GM18868 (cell line): ENCODE results near the gene GALNT12.

Experiments
- ATAC-seq: cut with Tn5 transposase; IDR thresholded peaks from one replicate; pipeline ENCODE4 v1.9.1; 2021; ENCODE audit warnings: mild to moderate bottlenecking, moderate library complexity; ENCODE audit not compliant: unreplicated experiment

Gene GALNT12

DNA sequence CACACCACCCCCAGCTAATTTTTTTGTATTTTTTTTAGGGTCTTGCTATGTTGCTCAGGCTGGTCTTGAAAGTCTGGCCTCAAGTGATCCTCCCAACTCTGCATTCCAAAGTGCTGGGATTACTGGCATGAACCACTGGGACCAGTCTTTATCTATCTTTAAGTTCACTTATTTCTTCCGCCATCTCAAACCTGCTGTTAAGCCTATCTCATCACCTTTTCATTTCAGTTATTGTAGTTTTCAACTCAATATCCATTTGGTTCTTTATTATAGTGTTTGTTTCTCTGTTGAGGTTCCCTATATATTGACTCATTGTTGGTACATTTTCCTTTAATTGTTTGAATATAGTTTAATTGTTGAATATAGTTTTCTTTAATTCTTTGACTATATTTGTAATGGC is 48.1 kb downstream of the GALNT12 start:
- ATAC-seq: no peak

GRCh38 chr9:98856982-98857381 is 49.5 kb downstream of the GALNT12 start:
- ATAC-seq: no peak

- no peak for ATAC-seq
These were observed 52.5 kb downstream of the GALNT12 start for GRCh38 chr9:98859941-98860340.

DNA sequence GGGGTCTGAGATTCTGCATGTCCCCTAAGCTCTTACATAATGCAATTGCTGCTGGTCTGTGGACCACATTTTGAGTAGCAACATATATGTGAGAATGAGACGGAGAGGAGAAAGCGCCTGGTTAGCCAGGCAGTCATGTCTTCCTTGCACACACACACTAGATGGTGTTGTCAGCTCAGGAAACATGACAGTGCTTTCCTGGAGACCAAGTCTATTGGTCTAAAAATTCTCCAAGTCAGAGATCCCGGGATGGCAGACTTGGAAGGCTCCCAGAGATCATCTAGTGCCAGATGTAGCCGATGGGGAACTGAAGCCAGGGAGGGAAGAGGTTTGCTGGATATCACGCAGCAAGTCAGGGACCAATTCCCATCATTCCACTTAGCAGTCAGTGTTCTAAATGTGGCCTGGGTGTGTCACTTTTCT is 53.4 kb downstream of the GALNT12 start:
- ATAC-seq: no peak

- ATAC-seq: no peak
These were observed 54.5 kb downstream of the GALNT12 start for GRCh38 chr9:98861781-98862504.

DNA sequence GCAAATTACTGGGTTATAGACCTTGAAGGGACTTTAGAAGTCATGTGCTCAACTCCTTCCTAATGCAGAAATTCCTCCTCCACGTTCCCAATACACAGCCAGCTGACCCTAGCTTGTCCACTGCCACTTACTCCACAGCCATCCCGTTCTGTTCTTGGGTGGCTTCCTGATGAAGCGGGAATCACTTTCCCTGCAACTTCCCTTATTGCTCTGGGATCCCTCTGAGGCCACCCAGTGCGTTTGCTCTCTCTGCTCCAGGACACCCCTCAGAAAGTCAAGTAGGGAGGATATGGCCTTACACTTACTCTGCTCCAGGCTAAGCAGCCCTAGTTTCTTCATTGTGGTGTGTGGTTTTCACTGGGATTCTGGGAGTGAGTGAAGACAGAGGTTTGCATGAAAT is 55.5 kb downstream of the GALNT12 start:
- ATAC-seq: no peak

- no peak for ATAC-seq
These were observed 57.1 kb downstream of the GALNT12 start for GRCh38 chr9:98864281-98865174.

DNA sequence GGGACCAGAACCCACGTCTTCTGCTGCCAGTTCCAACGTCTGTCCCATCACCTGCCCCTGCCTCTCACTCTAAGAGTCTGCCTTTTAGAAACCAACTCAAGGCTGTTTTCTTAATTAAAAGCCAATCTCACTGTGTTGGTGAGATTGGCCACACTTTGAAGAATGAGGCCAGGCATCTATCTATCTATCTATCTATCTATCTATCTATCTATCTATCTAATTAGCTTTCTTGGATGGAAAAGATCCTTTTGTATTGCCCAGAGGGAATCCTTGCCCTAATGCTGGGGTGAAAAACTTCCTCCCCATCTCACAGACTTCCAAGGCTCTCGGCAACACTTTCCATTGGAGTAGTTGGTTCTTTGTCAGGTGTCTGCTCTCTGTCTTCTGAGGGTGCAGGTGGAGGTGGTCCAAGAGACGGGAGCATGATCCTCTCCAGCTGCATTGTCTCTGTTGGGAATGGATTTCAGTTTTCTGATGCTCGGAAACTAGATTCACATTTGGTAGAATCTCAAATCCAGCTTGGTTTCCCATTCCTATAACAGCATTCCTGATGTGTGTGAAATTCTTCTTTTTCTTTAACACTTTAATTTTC is 57.9 kb downstream of the GALNT12 start:
- no peak for ATAC-seq

GRCh38 chr9:98866435-98867102 is 59.1 kb downstream of the GALNT12 start:
- no peak for ATAC-seq

DNA sequence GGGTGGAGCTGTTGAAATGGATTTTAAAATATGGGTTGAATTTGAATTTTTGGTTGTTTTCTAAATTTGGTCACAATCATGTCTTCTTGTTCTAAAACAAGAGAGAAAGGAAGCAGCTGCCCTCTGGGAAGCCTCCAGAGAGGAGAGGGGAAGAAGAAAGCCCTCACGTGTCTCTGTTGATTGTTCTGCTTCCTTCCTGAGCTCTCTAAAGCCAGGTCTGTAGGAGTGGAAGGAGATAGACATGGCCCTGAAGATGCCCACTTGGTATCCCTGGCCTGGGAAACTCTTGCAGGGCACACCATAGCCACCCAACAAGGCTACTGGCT is 59.6 kb downstream of the GALNT12 start:
- no peak for ATAC-seq

- ATAC-seq: no peak
These were observed 60.1 kb downstream of the GALNT12 start for GRCh38 chr9:98867429-98868168.

DNA sequence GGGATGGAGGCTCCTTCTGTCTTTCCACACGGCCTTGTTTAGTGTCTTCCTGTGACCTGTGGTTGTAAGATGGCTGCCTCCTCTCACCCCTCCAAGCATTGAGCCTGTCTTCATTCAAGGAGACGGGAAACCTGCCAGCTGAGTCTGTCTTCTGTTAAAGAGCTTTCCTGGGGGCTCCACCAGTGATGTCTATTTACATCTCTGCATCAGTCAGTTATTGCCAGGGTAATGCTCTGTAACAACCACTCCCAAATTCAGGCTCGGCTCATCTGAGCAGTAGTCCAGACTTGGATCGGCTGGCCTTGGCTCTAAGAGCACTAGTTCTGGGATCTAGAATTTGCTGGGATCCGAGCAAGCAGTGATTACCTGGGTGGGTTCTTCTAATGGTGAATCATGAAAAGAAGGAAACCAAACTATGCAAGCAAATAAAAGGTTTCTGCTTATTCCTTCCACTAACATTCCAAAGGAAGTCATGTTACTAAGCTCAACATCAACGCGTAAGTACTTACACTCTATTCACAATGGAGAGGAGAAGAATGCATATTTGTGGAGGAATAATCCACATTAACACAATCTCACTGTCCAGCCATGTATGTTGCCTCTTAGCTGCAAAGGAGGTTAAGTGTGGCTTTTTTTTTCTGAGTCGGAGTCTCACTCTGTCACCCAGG is 61.7 kb downstream of the GALNT12 start:
- no peak for ATAC-seq

- ATAC-seq: no peak
These were observed 62.4 kb downstream of the GALNT12 start for GRCh38 chr9:98869866-98870265.

DNA sequence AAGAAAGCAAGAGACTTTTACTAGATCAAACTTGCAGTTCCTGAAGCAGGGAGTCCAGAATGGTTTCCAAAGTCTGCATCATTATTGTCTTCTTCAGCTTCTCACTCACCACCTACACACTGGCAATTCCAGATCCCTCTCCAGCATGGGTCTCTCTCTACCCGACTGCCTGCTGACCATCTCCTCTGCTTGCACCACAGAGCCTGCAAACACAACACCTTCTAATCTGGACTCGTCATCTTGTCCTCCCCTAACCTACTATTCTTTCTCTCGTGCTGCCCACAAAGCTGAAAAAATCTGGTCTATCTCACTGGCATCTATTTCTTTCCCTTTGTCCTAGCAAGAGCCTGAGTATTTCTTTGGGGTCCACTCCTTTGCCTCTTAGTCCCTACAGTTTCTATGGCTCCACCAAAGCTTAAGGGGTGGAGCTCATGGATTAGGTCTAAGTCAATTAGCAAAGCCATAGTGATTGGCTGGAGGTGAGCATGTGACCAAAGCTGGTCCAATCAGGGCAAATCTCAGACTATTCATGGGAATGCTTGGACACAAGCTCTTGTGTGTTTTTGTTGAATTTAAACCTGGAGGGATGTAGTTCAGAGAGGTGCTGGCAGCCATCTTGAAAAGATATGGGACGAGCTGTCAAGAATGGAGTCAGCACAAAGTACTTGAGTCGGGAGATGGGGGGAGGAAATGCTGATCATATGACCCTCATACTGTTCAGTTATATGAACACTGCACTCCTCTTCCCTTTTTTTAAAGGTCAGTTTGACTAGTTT is 63.5 kb downstream of the GALNT12 start:
- no peak for ATAC-seq

GRCh38 chr9:98871558-98872065 is 64.1 kb downstream of the GALNT12 start:
- no peak for ATAC-seq

- no peak for ATAC-seq
These were observed 66.1 kb downstream of the GALNT12 start for GRCh38 chr9:98873526-98873925.

DNA sequence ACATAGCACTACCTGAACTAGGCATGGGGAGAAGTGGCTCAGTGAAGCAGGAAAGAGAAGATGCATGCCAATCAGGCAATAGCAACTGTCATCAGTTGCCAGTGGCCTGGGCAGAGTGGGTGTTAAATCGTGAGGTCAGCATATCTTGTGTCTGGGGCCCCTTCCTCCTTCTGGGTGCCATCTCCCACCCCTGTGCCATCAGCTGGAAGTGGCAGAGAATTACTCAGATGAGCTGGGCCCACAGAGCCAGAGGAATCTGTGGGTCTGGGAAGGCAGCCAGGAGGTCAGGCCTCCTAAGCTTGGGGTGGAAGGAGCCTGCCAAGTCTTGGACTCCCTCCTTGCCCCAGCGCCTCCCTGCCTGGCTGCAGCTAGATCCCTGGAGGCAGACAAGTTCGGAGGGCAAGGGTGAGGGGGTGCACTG is 66.5 kb downstream of the GALNT12 start:
- ATAC-seq: no peak

DNA sequence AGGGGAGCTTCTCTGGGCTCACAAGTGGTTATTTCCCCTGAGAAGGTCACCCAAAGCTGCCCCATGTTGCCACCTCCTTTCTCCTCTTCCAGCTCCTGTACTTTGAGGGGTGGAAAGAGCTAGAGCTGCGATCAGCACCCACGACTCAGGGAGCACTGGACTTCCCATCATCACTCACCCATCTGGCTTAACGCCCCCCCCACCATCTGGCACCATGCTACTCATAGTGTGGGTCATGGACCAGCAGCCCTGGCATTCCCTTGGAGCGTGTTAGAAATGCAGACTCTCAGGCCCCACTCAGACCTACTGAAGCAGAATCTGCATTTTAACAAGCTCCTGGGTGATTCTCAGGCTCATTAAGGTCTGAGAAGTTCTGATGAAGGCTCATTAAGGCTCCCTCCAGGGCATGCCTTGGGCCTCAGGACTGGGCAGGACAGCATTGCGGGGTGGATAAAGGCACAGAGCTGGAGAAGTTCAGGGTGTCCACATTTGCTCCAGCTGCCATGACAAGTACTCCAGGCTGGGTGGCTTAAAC is 67.3 kb downstream of the GALNT12 start:
- no peak for ATAC-seq

DNA sequence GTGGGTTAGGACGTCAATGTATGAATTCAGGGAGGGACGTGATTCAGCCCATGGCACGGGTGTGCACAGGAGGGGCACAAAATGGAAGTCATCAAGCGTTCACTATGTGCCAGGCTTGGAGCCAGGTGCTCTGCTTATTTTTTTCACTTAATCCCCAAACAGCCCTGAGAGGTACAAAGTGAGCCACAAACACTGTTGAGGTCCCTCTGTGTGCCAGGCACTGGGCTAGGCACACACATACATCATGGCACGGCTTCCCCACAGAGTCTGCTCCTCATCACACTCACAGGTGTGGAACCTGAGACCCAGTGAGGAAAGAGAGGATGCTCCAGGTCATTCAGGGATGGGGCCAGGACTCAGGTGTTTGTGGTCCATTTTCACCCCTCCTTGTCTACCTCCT is 68.1 kb downstream of the GALNT12 start:
- ATAC-seq: no peak
